Measurements from ENCODE around the gene MAP2. TPM values are rescaled to one million over a fixed set of nuclear protein-coding genes. Genes with fewer than 3 reads are reported as not detected.
"Not testable (repeated sequence)": the region's sequence is repeated elsewhere in the genome, so short reads cannot be mapped to it uniquely, and the experiment has no call there.

Gene MAP2
- total RNA-seq, 1 experiment from 2014 or later, result 2.1 TPM

DNA sequence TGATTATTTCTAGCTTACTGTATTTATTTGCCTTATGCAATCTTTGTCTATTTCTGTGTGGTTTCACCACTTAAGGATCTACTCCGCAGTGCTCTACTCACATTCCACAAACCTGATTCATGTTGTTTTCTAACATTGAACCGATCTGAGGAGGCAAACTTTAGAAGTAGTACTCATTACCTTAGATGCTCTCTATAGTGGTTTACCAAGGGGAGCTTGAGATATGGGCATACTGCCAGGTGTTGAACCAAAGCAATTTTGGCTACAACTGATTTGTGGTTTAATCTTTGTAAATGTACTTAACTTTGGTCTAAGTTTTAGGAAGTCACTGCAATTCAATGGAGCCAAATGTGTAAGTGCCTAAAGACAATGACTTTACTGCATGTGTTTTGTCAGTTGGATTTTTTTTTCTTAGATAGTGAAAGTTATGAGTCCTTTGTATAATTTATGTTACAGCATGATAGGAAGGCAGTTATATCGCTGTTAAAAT is 50.1 kb downstream of the MAP2 start:
- peak; percentile 89 for DNase-seq (ENCODE audit: low spot score)

DNA sequence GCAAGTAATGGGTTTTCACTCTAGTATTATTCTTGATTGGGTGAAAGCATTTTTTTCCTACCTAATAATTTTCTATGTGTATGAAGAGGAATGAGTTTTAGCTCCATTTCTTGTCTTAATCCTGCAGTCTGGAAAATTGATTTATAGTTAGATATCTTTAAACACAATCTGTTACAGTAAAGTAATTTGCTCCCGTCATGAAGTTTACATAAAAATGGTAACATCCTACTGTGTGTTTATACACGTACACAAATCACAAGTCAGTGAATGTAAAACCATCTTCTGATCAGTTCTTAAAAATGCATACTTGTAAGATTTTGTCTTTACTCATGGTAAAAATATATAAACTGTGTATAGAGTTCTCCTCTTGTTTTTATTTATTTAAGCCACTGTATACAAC is 51.1 kb downstream of the MAP2 start:
- no peak for DNase-seq (ENCODE audit: low spot score)

GRCh38 chr2:209476367-209477208 is 52.7 kb downstream of the MAP2 start:
- peak; percentile 57 for DNase-seq (ENCODE audit: low spot score)

DNA sequence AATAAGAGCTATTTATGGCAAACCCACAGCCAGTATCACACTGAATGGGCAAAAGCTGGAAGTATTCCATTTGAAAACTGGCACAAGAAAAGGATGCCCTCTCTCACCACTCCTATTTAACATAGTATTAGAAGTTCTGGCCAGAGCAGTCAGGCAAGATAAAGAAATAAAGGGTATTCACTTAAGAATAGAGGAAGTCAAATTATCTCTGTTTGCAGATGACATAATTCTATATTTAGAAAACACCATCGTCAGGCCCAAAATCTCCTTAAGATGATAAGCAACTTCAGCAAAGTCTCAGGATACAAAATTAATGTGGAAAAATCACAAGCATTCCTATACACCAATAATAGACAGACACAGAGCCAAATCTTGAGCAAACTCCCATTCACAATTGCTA is 68.4 kb downstream of the MAP2 start:
- not testable (repeated sequence) for DNase-seq (ENCODE audit: low spot score)

GRCh38 chr2:209495068-209495620 is 71.3 kb downstream of the MAP2 start:
- DNase-seq (ENCODE audit: low spot score), result not testable (repeated sequence)

DNA sequence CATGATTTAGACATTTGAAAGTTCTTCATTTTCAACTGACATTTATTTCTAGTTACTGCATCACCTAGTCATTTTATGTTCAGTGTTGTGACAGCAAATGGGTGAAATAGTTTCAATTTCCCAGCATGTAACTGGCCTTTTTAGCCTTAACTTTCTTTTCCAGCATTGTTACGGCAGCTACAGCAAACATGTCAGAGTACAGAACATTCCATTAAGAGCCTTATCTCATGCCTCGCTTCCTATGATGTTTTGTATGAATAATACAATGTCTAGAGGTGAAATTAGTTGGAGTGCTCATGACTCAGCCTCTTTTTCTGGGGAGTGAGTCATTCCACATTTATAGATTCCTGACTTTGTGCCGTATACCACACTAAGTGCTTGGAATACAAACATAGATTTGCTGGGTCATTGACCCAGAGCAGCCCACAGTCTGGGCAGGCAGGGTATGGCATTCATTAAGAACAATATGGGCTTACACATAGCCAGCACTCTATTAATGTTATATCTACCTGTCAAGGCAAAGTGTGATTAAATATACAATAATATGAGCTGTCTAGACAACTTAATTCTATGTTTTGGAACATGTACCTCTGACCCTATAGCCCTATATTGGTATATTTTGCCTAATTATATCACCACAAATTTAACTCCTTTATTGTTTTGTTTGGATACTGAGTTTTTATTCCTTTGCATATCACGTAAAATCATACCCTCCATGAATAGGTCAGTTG is 72.2 kb downstream of the MAP2 start:
- peak; percentile 98 for DNase-seq (ENCODE audit: low spot score)

GRCh38 chr2:209496586-209496982 is 72.7 kb downstream of the MAP2 start:
- DNase-seq (ENCODE audit: low spot score), result peak; percentile 8

GRCh38 chr2:209498614-209499013 is 74.8 kb downstream of the MAP2 start:
- DNase-seq (ENCODE audit: low spot score), result no peak

DNA sequence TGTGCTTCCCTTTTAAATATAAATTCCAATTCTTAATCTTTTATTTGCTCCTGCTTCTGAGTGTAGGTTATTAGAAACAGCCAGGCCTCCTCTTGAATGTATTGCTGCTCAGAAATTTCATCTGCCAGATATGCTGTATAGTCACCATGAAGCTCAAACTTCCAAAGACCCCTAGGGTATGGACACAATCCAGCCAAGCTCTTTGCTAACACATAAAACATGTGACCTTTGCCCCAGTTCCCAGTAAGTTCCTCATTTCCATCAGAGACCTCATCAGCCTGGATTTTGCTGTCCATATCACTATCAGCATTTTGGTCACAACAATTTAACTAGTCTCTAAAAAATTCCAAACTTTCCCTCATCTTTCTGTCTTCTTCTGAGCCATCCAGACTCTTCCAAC is 75.2 kb downstream of the MAP2 start:
- no peak for DNase-seq (ENCODE audit: low spot score)

DNA sequence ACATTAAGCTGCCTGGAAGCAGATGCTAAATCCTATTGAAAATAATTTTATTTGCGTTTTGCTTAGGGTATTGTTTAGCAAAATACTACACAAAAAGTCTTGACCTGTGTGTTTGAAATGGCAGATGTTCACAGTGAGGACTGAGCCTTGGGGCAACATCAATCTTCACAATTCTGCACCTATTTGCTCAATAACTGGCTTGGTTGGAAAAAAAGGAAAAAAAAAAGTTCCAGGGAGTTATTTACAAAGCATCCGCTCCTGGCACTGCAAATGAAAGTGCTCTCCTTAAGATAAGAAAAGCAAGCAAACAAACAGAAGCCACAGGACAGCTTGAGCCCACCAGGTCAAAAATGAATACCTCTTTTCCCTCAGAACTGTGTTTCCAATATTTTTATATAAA is 77.7 kb downstream of the MAP2 start:
- no peak for DNase-seq (ENCODE audit: low spot score)

GRCh38 chr2:209505410-209505809 is 81.6 kb downstream of the MAP2 start:
- DNase-seq (ENCODE audit: low spot score), result no peak

- DNase-seq (ENCODE audit: low spot score), result no peak
These were observed 84.4 kb downstream of the MAP2 start for GRCh38 chr2:209508255-209508654.

DNA sequence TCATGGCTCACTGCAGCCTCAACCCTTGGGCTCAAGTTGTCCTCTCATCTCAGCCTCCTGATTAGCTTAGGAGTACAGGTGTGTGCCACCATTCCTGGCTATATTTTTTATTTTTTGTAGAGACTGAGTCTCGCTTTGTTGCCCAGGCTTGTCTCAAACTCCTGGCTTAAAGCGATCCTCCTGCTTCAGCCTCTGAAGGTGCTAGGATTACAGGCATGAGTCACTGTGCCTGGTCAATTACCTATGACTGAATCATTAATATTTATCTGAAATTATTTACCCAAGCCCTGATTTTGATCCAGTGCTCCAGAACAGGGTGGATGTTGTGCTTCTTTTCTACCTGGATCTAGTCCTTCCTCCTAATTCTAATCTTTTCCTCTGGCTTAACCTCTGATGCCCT is 87.8 kb downstream of the MAP2 start:
- DNase-seq (ENCODE audit: low spot score), result no peak

DNA sequence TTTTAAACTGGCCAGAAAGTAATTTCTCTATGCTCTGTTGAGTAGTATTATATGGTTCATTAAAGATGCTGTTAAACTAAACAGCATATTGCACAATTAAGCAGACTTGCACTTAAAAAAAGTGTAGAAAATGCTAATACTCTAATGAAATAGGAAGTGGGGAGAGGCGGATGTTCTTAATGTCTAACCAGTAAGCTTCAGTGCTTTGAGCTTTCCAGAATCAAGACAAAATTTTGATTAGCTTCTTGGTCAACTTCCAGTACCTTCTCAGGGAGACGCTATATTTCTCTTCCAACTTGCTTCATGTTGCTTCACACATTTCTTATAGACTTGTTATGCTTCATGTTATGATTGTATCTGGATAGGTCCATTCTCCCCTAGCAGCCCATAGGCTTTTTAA is 89.1 kb downstream of the MAP2 start:
- DNase-seq (ENCODE audit: low spot score), result no peak

DNA sequence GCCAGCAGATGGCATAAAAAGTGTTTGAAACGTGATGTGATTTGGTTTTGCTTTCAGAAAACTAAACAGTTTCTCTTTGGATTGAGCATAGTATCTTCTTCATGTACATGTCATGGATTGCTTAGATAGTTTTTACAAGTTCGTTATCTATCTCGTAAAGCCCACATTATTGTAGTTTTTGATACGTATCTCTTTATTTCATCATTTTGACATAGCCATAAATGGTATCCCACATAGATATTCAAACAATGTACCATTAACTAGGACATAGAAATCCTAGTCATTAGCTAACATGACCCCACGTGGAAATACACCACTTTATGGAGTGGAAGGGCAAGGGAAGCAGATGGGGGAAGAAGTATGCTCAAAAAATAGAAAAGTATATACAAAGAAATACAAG is 93.6 kb downstream of the MAP2 start:
- no peak for DNase-seq (ENCODE audit: low spot score)

GRCh38 chr2:209519271-209519670 is 95.4 kb downstream of the MAP2 start:
- DNase-seq (ENCODE audit: low spot score), result no peak

DNA sequence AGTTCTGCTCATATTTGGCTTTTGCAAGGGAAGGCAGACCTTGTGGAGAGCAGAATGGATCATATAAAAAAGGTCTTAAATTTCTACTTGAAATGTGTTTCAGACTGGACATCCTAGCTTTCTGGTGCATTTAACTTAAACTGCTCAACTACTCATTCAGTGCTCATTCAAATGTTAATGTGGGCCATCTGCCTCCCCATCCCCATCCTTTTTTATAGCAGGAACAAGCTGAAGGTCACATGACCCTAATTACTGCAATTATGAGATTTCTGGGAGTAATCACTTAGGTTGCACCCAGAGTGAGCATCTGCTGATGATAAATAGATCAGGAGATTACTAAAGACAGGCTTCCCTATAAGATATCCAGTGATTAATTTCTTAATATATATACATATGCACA is 96.1 kb downstream of the MAP2 start:
- DNase-seq (ENCODE audit: low spot score), result no peak

DNA sequence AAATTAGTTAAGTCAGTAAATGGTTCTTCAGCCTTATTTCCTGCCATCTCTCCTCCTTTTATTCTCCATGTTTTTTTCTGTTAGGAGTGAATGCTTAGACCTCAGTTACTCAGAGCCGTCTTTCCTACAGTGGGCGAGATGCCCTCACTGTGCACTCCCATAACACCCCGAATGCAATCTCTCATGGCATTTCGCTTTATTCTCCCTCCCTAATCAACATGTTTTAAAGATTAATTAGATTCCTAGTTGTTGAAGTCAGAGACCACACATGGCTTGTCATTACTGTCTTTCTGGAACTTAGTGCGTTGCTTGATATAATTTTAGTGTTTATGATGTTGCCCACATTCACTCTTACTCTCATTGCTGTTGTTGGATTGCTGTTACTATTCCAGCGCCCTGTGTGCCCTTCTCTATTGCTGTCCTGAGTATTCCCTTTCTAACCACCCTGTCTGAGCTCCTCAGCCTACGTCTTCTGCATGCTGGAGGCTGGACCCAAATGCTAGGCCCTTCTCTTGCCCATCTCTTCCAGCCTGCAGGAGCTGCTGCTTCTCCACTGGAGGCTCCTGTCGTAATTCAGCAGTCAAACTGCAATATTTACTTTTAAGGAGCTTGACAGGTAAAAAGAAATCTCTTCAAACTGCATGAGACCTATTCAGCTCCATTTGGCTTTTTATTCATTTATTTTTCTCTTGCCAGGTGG is 99.3 kb downstream of the MAP2 start:
- no peak for DNase-seq (ENCODE audit: low spot score)

DNA sequence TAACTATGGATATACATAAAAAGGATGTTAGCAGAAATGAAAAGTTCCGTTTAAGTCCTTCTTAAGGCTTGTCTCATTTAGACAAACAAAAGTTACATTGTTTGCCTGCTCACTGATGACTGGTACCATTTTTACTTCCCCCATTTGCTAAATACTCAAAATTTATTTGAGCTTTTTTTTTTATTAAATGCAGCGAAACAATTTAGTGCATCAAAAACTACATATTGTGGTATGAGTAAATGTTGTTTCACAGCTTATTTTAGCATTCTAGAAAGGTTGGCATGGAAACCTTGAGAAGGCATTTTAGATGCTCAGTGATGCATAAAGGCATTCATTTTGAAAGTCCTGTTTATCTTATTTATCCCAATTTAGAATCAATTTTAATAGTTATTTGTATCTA is 100.0 kb downstream of the MAP2 start:
- no peak for DNase-seq (ENCODE audit: low spot score)

DNA sequence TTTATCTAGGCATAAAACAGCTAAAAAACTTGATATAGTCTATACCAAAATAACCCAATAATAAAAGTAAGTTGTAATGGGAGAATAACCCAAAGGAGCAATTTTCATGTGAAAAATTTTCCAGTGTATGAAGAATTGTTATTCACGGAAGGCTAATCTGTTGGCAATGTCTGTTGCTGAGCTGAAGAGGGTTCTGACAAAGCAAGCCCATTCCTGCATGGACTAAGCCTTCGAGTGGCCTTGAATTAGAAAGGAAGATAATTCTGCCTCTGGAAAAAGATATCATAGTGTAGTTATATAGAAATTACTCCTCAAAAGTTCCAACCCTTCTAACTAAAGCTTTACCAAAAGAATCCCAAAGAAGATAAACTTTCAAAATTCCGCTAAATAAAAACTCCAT is 101.5 kb downstream of the MAP2 start:
- DNase-seq (ENCODE audit: low spot score), result no peak

- DNase-seq (ENCODE audit: low spot score), result peak; percentile 76
These were observed 102.0 kb downstream of the MAP2 start for GRCh38 chr2:209525834-209526281.

DNA sequence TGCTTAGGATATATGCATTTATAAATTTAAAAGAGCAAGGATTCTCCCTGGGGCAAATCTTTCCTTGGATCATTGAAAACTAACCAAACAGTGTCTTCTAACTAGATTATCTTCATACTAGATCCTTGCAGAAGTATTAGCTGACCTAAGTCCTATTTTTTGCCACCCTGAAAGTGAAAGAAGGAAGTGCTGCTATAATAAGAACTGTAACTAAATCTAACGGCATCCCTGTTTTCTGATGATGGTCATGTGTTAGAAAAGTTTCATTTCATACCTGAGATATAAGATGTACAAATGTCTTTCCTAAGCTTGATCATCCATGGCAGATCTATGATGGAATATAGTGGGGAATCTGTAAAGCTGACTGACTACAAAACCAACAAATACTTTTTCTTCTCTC is 102.7 kb downstream of the MAP2 start:
- no peak for DNase-seq (ENCODE audit: low spot score)
